Transverse colon (tissue), 4 donors: ENCODE measurements around the gene RBFOX1. TPM values are rescaled to one million over a fixed set of nuclear protein-coding genes. Genes with fewer than 3 reads are reported as not detected.

Experiments used
- DNase-seq: peaks from one replicate; pipeline ENCODE4 v3.0.0-alpha.2; 2019
- H3K27ac ChIP-seq, 4 donors: fragments of 200-600 bp; sonication (generic); 2 replicates each; pipeline ENCODE4 v1.5.1; 2016 to 2018; ENCODE audit warnings: inconsistent platforms in 4 of 4
- H3K27me3 ChIP-seq: fragments of 200-600 bp; sonication (generic); 2 replicates; pipeline ENCODE4 v1.5.1; 2017; ENCODE audit warnings: inconsistent platforms
- H3K36me3 ChIP-seq, 4 donors: fragments of 200-600 bp; sonication (generic); 2 replicates each; pipeline ENCODE4 v1.5.1; 2017 to 2019; ENCODE audit warnings: inconsistent platforms in 4 of 4
- H3K4me1 ChIP-seq, 4 donors: fragments of 200-600 bp; sonication (generic); 2 replicates each; pipeline ENCODE4 v1.5.1; 2017 to 2020; ENCODE audit warnings: inconsistent platforms in 4 of 4
- H3K4me3 ChIP-seq, 4 donors: fragments of 200-600 bp; sonication (generic); 1 replicate in 1 of 4; 2 replicates in 3 of 4; pipeline versions ENCODE4 v1.5.1 to v1.6.1; 2017 to 2019; ENCODE audit warnings: inconsistent platforms in 4 of 4
- H3K9me3 ChIP-seq, 2 donors: fragments of 200-600 bp; sonication (generic); 2 replicates each; pipeline ENCODE4 v1.5.1; 2017 to 2019; ENCODE audit warnings: inconsistent platforms in 2 of 2
- CTCF ChIP-seq, 5 experiments: fragments of 200-600 bp in 3 of 5; fragments of 450-650 bp in 2 of 5; sonication (generic) in 3 of 5; IDR thresholded peaks; 1 replicate in 2 of 5; 2 replicates in 3 of 5; pipeline ENCODE4 v1.5.1; 2016 to 2017; ENCODE audit warnings: antibody characterized with exemption in 5 of 5, inconsistent platforms in 3 of 5, mild to moderate bottlenecking in 2 of 5, moderate library complexity in 1 of 5
- EP300 ChIP-seq: sonication (generic); formaldehyde crosslinking; IDR thresholded peaks from one replicate; pipeline ENCODE4 v1.6.1; 2017; ENCODE audit warnings: antibody characterized with exemption, low read depth
- POLR2A ChIP-seq: fragments of 450-650 bp; IDR thresholded peaks from one replicate; pipeline ENCODE4 v1.6.1; 2016; ENCODE audit warnings: antibody characterized with exemption, mild to moderate bottlenecking, moderate library complexity
- POLR2AphosphoS5 ChIP-seq, 3 donors: sonication (generic); formaldehyde crosslinking; IDR thresholded peaks; one replicate each; pipeline ENCODE4 v1.6.1; 2016; ENCODE audit warnings: antibody characterized with exemption in 3 of 3
- WGBS, 2 donors: methylation state at CpG; one replicate each; pipeline ENCODE4 v1.1.5; 2018; ENCODE audit warnings: low coverage in 1 of 2; 5-methylcytosine and 5-hydroxymethylcytosine counted together
- in situ Hi-C, 4 donors: fragments of 200-750 bp; cut with MboI; loops; one replicate each; pipeline versions ENCODE4 v1.15.0 to v1.15.1; 2017; ENCODE audit warnings: low sequenced_read_pairs in 3 of 4, low pct_ligation_motif_present in 1 of 4, low pct_unique_long_range_greater_than_20kb in 1 of 4
- intact Hi-C: fragments of 100-400 bp; cut with DNase I; formaldehyde crosslinking; loops from one replicate; pipeline ENCODE4 v1.15.1; 2023; ENCODE audit warnings: low total_unique reads
- total RNA-seq, 4 donors: library from RNA; depleted of rRNA; stranded (reverse); fragments of >200 nt; gene quantifications; one replicate each; pipeline ENCODE4 v1.1.0, GENCODE V29; 2016

Gene RBFOX1
- total RNA-seq, 4 donors from 2014 or later = 2.3 to 8.2 (median 3.2) TPM

- H3K27me3 ChIP-seq = no peaks in the 10 kb centered on the region
- 92 to 96% methylated on average over 6 of the region's 6 CpGs for WGBS, 2 donors
Measured at GRCh38 chr16:7420843-7421242, 88.2 kb downstream of the RBFOX1 start.

GRCh38 chr16:7421578-7421977 lies 88.9 kb downstream of the RBFOX1 start:
- no peak for DNase-seq
- intact Hi-C loops (no loop called here), in situ Hi-C loops (no loop called here)
- H3K9me3 ChIP-seq = no peaks in the 10 kb centered on the region
- no peaks in the 10 kb centered on the region for H3K27me3 ChIP-seq
- no peaks in the 10 kb centered on the region for H3K36me3 ChIP-seq
- H3K4me3 ChIP-seq = no peak overlapping the region
- H3K27ac ChIP-seq = no peak overlapping the region
- no peak for TF ChIP-seq POLR2AphosphoS5 (IDR thresholded peaks at IDR 0.05)
- no peak for TF ChIP-seq POLR2A
- no peak for TF ChIP-seq CTCF (IDR thresholded peaks at IDR 0.05)
- no peak for TF ChIP-seq EP300
- no peaks in the 10 kb centered on the region for H3K4me1 ChIP-seq
- WGBS, 2 donors = 52 to 79% methylated on average over 3 to 5 of the region's 5 CpGs

More at GRCh38 chr16:7420843-7421242, 88.2 kb downstream of the RBFOX1 start:
- in situ Hi-C loops (no loop called here), intact Hi-C loops (no loop called here)
- Histone ChIP-seq H3K4me3 (no peak overlapping the region), H3K9me3 (no peaks in the 10 kb centered on the region), H3K36me3 (no peaks in the 10 kb centered on the region), H3K4me1 (no peaks in the 10 kb centered on the region), H3K27ac (no peak overlapping the region)
- DNase-seq = no peak
- no peak for TF ChIP-seq POLR2AphosphoS5 (IDR thresholded peaks at IDR 0.05)
- TF ChIP-seq EP300 = no peak
- TF ChIP-seq POLR2A = no peak
- TF ChIP-seq CTCF (IDR thresholded peaks at IDR 0.05) = no peak

GRCh38 chr16:7422036-7422888 lies 89.6 kb downstream of the RBFOX1 start:
- H3K4me1 ChIP-seq = no peaks in the 10 kb centered on the region
- 85 to 89% methylated on average over 13 to 21 of the region's 21 CpGs for WGBS, 2 donors
- no peaks in the 10 kb centered on the region for H3K27me3 ChIP-seq
- intact Hi-C loops = no loop called here
- no peak for TF ChIP-seq POLR2A
- no peak for TF ChIP-seq POLR2AphosphoS5 (IDR thresholded peaks at IDR 0.05)
- H3K4me3 ChIP-seq = no peak overlapping the region
- no peaks in the 10 kb centered on the region for H3K36me3 ChIP-seq
- DNase-seq = no peak
- H3K27ac ChIP-seq = no peak overlapping the region
- in situ Hi-C loops = no loop called here
- no peaks in the 10 kb centered on the region for H3K9me3 ChIP-seq

GRCh38 chr16:7423434-7424044 lies 90.9 kb downstream of the RBFOX1 start:
- intact Hi-C loops = no loop called here
- no peaks in the 10 kb centered on the region for H3K36me3 ChIP-seq
- in situ Hi-C loops = no loop called here
- H3K9me3 ChIP-seq = no peaks in the 10 kb centered on the region
- no peaks in the 10 kb centered on the region for H3K27me3 ChIP-seq
- WGBS, 2 donors = 59 to 67% methylated on average over 2 to 4 of the region's 4 CpGs
- no peak overlapping the region for H3K27ac ChIP-seq
- no peak overlapping the region for H3K4me3 ChIP-seq
- no peak for DNase-seq
- H3K4me1 ChIP-seq = no peaks in the 10 kb centered on the region
- TF ChIP-seq POLR2A = no peak
- TF ChIP-seq CTCF (IDR thresholded peaks at IDR 0.05) = no peak
